Neuron (in vitro differentiated cells): ENCODE data around the gene FAM177B.

ENCODE experiments used
- H2AFZ ChIP-seq: one replicate; pipeline ENCODE4 v1.6.1; 2013; ENCODE audit warnings: low read depth, mild to moderate bottlenecking, inconsistent platforms, low read length, moderate library complexity
- H3K27me3 ChIP-seq: one replicate; pipeline ENCODE4 v1.6.1; 2013; ENCODE audit warnings: low read length; ENCODE audit not compliant: insufficient read depth
- H3K36me3 ChIP-seq: one replicate; pipeline ENCODE4 v1.6.1; 2013; ENCODE audit warnings: low read length; ENCODE audit not compliant: insufficient read depth
- H3K4me1 ChIP-seq: one replicate; pipeline ENCODE4 v1.6.1; 2013; ENCODE audit warnings: low read length; ENCODE audit not compliant: insufficient read depth
- H3K4me3 ChIP-seq: 2 replicates; pipeline ENCODE4 v1.5.1; 2013; ENCODE audit warnings: mild to moderate bottlenecking, low read length, moderate library complexity
- H3K9me3 ChIP-seq: one replicate; pipeline ENCODE4 v1.6.1; 2013; ENCODE audit warnings: low read length

FAM177B gene

DNA sequence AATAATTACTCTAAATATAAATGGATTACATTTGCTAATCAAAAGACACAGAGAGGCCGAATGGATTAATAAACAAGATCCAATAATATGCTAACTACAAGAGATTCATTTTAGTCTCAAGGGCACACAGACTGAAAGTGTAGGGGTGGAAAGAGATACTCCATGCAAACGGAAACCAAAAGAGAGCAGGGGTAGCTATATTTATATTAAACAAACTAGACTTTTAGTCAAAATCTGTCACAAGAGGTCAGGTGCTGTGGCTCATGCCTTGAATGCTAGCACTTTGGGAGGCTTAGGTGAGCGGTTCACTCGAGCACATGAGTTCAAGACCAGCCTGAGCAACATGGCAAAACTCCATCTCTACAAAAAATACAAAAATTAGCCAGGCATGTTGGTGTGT is 44.2 kb downstream of the FAM177B start:
- H2AFZ ChIP-seq, result no peak overlapping the region
- peaks cover 3% of the 10 kb centered on the region for H3K27me3 ChIP-seq
- H3K4me1 ChIP-seq, result peaks cover 4% of the 10 kb centered on the region

DNA sequence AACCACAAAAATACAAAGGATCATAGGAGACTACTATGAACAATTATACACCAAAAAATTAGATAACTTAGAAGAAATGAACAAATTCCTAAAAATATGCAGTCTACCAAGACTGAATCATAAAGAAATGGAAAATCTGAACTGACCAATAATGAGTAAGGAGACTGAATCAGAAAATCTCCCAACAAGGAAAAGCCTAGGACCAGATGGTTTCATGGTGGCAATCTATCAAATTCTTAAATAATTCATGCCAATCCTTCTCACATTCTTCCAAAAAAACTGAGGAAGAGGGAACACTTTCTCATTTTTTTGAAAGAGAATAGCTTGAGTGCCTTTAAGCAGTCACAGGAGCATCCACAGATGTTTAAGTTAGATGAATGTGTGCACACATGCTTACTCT is 46.0 kb downstream of the FAM177B start:
- Histone ChIP-seq H3K4me3 (no peak overlapping the region), H2AFZ (no peak overlapping the region), H3K9me3 (no peaks in the 10 kb centered on the region), H3K36me3 (no peaks in the 10 kb centered on the region), H3K27me3 (peaks cover 3% of the 10 kb centered on the region), H3K4me1 (peaks cover 4% of the 10 kb centered on the region)

More for the DNA sequence above, 44.2 kb downstream of the FAM177B start:
- Histone ChIP-seq H3K9me3 (no peaks in the 10 kb centered on the region), H3K36me3 (no peaks in the 10 kb centered on the region), H3K4me3 (no peak overlapping the region)

- Histone ChIP-seq H3K36me3 (no peaks in the 10 kb centered on the region), H3K27me3 (peaks cover 3% of the 10 kb centered on the region), H3K9me3 (no peaks in the 10 kb centered on the region), H2AFZ (peak overlapping the region; percentile 56), H3K4me3 (no peak overlapping the region), H3K4me1 (peaks cover 4% of the 10 kb centered on the region)
Measured at GRCh38 chr1:222784371-222784770, 47.4 kb downstream of the FAM177B start.

GRCh38 chr1:222784916-222785315 is 47.9 kb downstream of the FAM177B start:
- H3K9me3 ChIP-seq, result no peaks in the 10 kb centered on the region
- H3K4me3 ChIP-seq, result no peak overlapping the region

GRCh38 chr1:222785529-222785928 is 48.5 kb downstream of the FAM177B start:
- Histone ChIP-seq H3K27me3 (peaks cover 3% of the 10 kb centered on the region), H2AFZ (no peak overlapping the region), H3K36me3 (no peaks in the 10 kb centered on the region), H3K4me3 (no peak overlapping the region), H3K4me1 (peaks cover 4% of the 10 kb centered on the region), H3K9me3 (no peaks in the 10 kb centered on the region)

More at GRCh38 chr1:222784916-222785315, 47.9 kb downstream of the FAM177B start:
- Histone ChIP-seq H2AFZ (no peak overlapping the region), H3K4me1 (peaks cover 4% of the 10 kb centered on the region), H3K27me3 (peaks cover 3% of the 10 kb centered on the region), H3K36me3 (no peaks in the 10 kb centered on the region)

DNA sequence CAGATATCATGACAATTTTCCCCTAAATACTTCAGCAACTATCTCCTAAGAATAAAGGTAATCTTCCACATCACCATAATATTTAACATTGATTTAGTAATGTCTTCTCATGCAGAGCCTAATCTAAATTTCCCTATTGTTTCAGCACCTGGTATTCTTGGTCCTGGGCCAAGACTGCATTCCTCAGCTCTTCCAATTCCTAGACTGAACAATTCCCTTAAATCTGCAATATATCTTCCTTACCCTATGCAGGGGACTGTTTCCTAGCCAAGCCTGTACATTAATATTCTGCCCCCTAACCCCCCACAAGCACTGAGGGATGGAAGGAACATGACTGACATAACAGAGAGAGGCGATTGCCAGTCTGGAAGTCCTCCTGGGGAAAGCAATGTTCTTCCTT is 49.1 kb downstream of the FAM177B start:
- Histone ChIP-seq H3K27me3 (peaks cover 3% of the 10 kb centered on the region), H2AFZ (no peak overlapping the region), H3K4me3 (no peak overlapping the region), H3K9me3 (no peaks in the 10 kb centered on the region), H3K36me3 (no peaks in the 10 kb centered on the region), H3K4me1 (peaks cover 4% of the 10 kb centered on the region)

- Histone ChIP-seq H3K27me3 (peaks cover 3% of the 10 kb centered on the region), H2AFZ (no peak overlapping the region), H3K9me3 (no peaks in the 10 kb centered on the region), H3K36me3 (no peaks in the 10 kb centered on the region), H3K4me1 (peaks cover 4% of the 10 kb centered on the region), H3K4me3 (no peak overlapping the region)
Measured at GRCh38 chr1:222787729-222788128, 50.7 kb downstream of the FAM177B start.

GRCh38 chr1:222788402-222789156 is 51.6 kb downstream of the FAM177B start:
- no peak overlapping the region for H3K4me3 ChIP-seq
- H3K27me3 ChIP-seq, result peaks cover 3% of the 10 kb centered on the region
- H3K36me3 ChIP-seq, result no peaks in the 10 kb centered on the region
- H2AFZ ChIP-seq, result no peak overlapping the region
- H3K4me1 ChIP-seq, result peaks cover 4% of the 10 kb centered on the region
- H3K9me3 ChIP-seq, result no peaks in the 10 kb centered on the region

GRCh38 chr1:222790115-222790514 is 53.1 kb downstream of the FAM177B start:
- H3K27me3 ChIP-seq, result peaks cover under 1% of the 10 kb centered on the region
- no peak overlapping the region for H2AFZ ChIP-seq
- H3K36me3 ChIP-seq, result no peaks in the 10 kb centered on the region
- peaks cover under 1% of the 10 kb centered on the region for H3K9me3 ChIP-seq
- no peaks in the 10 kb centered on the region for H3K4me1 ChIP-seq
- no peak overlapping the region for H3K4me3 ChIP-seq

GRCh38 chr1:222790520-222790919 is 53.5 kb downstream of the FAM177B start:
- H2AFZ ChIP-seq, result no peak overlapping the region
- no peaks in the 10 kb centered on the region for H3K36me3 ChIP-seq
- H3K4me1 ChIP-seq, result no peaks in the 10 kb centered on the region
- H3K4me3 ChIP-seq, result no peak overlapping the region
- peaks cover 2% of the 10 kb centered on the region for H3K9me3 ChIP-seq
- no peaks in the 10 kb centered on the region for H3K27me3 ChIP-seq

DNA sequence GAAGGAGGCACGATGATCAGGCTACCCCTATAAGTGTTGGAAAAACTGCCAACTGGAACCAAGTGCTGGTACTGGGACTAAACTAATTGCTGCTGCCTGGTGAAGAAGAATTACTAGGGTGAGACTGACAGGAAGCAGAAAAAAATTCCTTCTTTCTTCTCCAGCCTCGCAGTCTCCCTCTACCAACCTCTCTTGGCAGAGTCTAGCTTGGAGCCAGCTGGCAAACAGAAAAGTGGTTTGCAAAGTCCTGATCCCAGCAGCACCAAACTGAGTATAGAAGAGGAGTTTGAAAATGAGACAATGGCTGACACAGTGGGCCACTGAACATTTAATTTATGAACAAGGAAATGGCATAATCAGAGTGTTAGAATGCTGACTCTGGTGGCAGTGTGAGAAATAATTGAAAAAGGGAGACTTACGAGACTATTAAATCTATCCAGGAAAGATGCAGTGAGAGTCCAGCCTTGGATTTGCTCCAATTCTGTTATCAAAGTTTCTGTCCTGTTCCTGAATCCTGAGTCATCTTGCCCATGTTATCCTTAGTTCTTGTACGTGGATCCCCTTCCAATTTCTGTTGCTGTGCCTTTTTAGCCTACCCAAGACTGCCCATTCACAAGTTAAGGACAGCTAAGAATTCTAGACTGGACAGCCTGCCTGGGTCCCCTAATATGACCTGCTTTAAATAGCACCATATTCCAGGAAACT is 54.2 kb downstream of the FAM177B start:
- no peak overlapping the region for H2AFZ ChIP-seq
- H3K9me3 ChIP-seq, result peaks cover 2% of the 10 kb centered on the region
- no peak overlapping the region for H3K4me3 ChIP-seq
- H3K36me3 ChIP-seq, result no peaks in the 10 kb centered on the region
- no peaks in the 10 kb centered on the region for H3K4me1 ChIP-seq
- no peaks in the 10 kb centered on the region for H3K27me3 ChIP-seq

- no peaks in the 10 kb centered on the region for H3K27me3 ChIP-seq
- no peaks in the 10 kb centered on the region for H3K36me3 ChIP-seq
- no peak overlapping the region for H3K4me3 ChIP-seq
- H3K9me3 ChIP-seq, result peaks cover 2% of the 10 kb centered on the region
- no peaks in the 10 kb centered on the region for H3K4me1 ChIP-seq
- no peak overlapping the region for H2AFZ ChIP-seq
Measured at GRCh38 chr1:222792744-222793143, 55.7 kb downstream of the FAM177B start.

DNA sequence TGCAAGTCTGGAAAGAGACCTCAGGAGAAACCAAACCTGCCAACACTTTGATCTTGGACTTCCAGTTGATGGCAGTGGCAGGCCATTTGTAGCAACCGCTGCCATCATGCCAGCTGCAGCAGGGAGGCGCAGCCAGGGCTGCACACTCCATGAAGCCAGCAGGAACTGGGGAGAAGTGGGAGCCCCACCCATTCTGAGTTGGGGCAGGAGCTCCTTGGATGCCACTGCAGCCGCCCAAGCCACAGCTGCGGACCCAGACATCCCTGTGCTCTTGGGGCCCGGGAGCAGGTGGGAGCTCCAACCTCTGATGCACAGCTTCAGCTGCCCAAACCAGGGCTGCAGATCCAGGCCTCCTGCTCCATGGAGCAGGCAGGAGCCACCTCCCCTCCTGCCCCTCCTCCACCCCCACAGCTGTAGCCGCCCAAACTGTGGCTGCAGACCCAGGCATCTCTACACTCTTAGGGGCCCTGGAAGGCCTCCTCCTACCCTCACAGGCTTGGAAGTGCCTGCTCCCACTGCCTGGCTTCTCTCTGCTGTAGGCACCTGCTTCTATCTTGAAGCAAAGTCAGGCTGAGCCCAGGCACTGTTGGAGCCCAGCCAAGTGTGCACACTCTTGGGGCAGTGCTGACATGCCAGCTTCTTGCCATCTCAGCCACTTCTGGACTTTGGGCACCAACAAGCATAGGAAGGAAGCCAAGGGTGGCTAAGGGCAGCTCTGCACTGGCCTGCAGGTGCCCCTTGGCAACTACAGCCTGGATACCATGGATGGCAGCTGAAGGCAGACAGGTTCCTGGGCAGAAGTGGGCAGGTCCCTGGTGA is 57.9 kb downstream of the FAM177B start:
- Histone ChIP-seq H3K36me3 (no peaks in the 10 kb centered on the region), H2AFZ (no peak overlapping the region), H3K4me1 (no peaks in the 10 kb centered on the region), H3K9me3 (peaks cover 2% of the 10 kb centered on the region), H3K4me3 (no peak overlapping the region), H3K27me3 (no peaks in the 10 kb centered on the region)
